Upper lobe of left lung (tissue), 6 donors: ENCODE measurements around the gene PADI1. TPM values are rescaled to one million over a fixed set of nuclear protein-coding genes. Genes with fewer than 3 reads are reported as not detected.

Experiments used
- ATAC-seq, 2 donors: fragments of 200-7000 bp; cut with Tn5 transposase; one replicate each; pipeline ENCODE4 v1.9.1; 2022; ENCODE audit warnings: mild to moderate bottlenecking in 2 of 2, moderate library complexity in 2 of 2; ENCODE audit not compliant: low FRiP score in 2 of 2
- DNase-seq, 2 donors: peaks; one replicate each; pipeline ENCODE4 v3.0.0-alpha.2; 2019 to 2020
- H3K27ac ChIP-seq, 4 donors: fragments of 200-600 bp; sonication (generic); one replicate each; pipeline ENCODE4 v1.5.1; 2016 to 2019
- H3K27me3 ChIP-seq, 4 donors: fragments of 200-600 bp; sonication (generic); one replicate each; pipeline ENCODE4 v1.5.1; 2017 to 2019
- H3K36me3 ChIP-seq, 4 donors: fragments of 200-600 bp; sonication (generic); one replicate each; pipeline ENCODE4 v1.5.1; 2016 to 2019
- H3K4me1 ChIP-seq, 4 donors: fragments of 200-600 bp; sonication (generic); one replicate each; pipeline ENCODE4 v1.5.1; 2018 to 2019
- H3K4me3 ChIP-seq, 4 donors: fragments of 200-600 bp; sonication (generic); one replicate each; pipeline ENCODE4 v1.5.1; 2017 to 2019; ENCODE audit warnings: mild to moderate bottlenecking in 2 of 4, moderate library complexity in 1 of 4
- H3K9me3 ChIP-seq, 4 donors: fragments of 200-600 bp; sonication (generic); one replicate each; pipeline ENCODE4 v1.5.1; 2018 to 2019
- CTCF ChIP-seq, 6 experiments: fragments of 450-650 bp in 4 of 6; fragments of 200-600 bp in 2 of 6; sonication (generic) in 2 of 6; IDR thresholded peaks; one replicate each; pipeline ENCODE4 v1.5.1; 2016 to 2019; ENCODE audit warnings: antibody characterized with exemption in 6 of 6
- EP300 ChIP-seq, 4 donors: sonication (generic); formaldehyde crosslinking; IDR thresholded peaks; one replicate each; pipeline ENCODE4 v1.5.1; 2017; ENCODE audit warnings: antibody characterized with exemption in 4 of 4, control low read depth in 2 of 4
- POLR2A ChIP-seq, 4 donors: fragments of 450-650 bp; IDR thresholded peaks; one replicate each; pipeline ENCODE4 v1.5.1; 2016 to 2017; ENCODE audit warnings: antibody characterized with exemption in 4 of 4, mild to moderate bottlenecking in 2 of 4
- POLR2AphosphoS5 ChIP-seq, 2 donors: sonication (generic); formaldehyde crosslinking; IDR thresholded peaks; one replicate each; pipeline ENCODE4 v1.5.1; 2017; ENCODE audit warnings: antibody characterized with exemption in 2 of 2
- WGBS, 2 donors: methylation state at CpG; one replicate each; pipeline ENCODE4 v1.1.5; 2017 to 2018; 5-methylcytosine and 5-hydroxymethylcytosine counted together
- total RNA-seq, 6 donors: library from RNA; depleted of rRNA in 4 of 6; stranded (reverse); fragments of >200 nt in 4 of 6; gene quantifications; one replicate each; pipeline versions ENCODE4 v1.1.0 to v1.2.1, GENCODE V29; 2016 to 2021
- donor health status: DM: no; HTN: no; CAD: no; lungs with moderate emphysema.
- donor health status: DM: no; HTN: yes; CAD: no; lungs with severe emphysema.

The PADI1 gene
- total RNA-seq, 6 donors from 2014 or later: not detected

GRCh38 chr1:17214876-17215544, 10.1 kb downstream of the PADI1 start:
- Histone ChIP-seq H3K9me3 (no peaks in the 10 kb centered on the region), H3K4me1 (peaks cover 3 to 12% (median 5%) of the 10 kb centered on the region in 4 donors), H3K27ac (no peak overlapping the region), H3K27me3 (no peaks in the 10 kb centered on the region), H3K36me3 (no peaks in the 10 kb centered on the region), H3K4me3 (no peak overlapping the region)
- DNase-seq (no peak), ATAC-seq (no peak)
- TF ChIP-seq EP300 (IDR thresholded peaks at IDR 0.05) (no peak), POLR2A (IDR thresholded peaks at IDR 0.05) (no peak), POLR2AphosphoS5 (IDR thresholded peaks at IDR 0.05) (no peak), CTCF (IDR thresholded peaks at IDR 0.05) (no peak)
- 80 to 90% methylated on average over 2 to 5 of the region's 5 CpGs for WGBS, 2 donors

- TF ChIP-seq EP300 (IDR thresholded peaks at IDR 0.05) (no peak), CTCF (IDR thresholded peaks at IDR 0.05) (no peak), POLR2A (IDR thresholded peaks at IDR 0.05) (no peak), POLR2AphosphoS5 (IDR thresholded peaks at IDR 0.05) (no peak)
- Histone ChIP-seq H3K4me1 (peaks cover 3 to 12% (median 5%) of the 10 kb centered on the region in 4 donors), H3K27ac (no peak overlapping the region), H3K36me3 (no peaks in the 10 kb centered on the region), H3K4me3 (no peak overlapping the region), H3K9me3 (no peaks in the 10 kb centered on the region), H3K27me3 (no peaks in the 10 kb centered on the region)
- WGBS, 2 donors: 86 to 94% methylated on average over 4 to 6 of the region's 6 CpGs
- ATAC-seq (no peak), DNase-seq (no peak)
Measured at GRCh38 chr1:17215545-17215890, 10.6 kb downstream of the PADI1 start.

- Histone ChIP-seq H3K4me1 (peaks cover 3 to 12% (median 5%) of the 10 kb centered on the region in 4 donors), H3K9me3 (no peaks in the 10 kb centered on the region), H3K36me3 (no peaks in the 10 kb centered on the region), H3K4me3 (no peak overlapping the region), H3K27ac (no peak overlapping the region), H3K27me3 (no peaks in the 10 kb centered on the region)
- DNase-seq (no peak), ATAC-seq (no peak)
- 46 to 62% methylated on average over 5 of the region's 5 CpGs for WGBS, 2 donors
- no peak for TF ChIP-seq CTCF (IDR thresholded peaks at IDR 0.05)
- no peak for TF ChIP-seq POLR2AphosphoS5 (IDR thresholded peaks at IDR 0.05)
- no peak for TF ChIP-seq EP300 (IDR thresholded peaks at IDR 0.05)
- TF ChIP-seq POLR2A (IDR thresholded peaks at IDR 0.05): no peak
Measured at GRCh38 chr1:17216078-17216477, 11.2 kb downstream of the PADI1 start.

DNA sequence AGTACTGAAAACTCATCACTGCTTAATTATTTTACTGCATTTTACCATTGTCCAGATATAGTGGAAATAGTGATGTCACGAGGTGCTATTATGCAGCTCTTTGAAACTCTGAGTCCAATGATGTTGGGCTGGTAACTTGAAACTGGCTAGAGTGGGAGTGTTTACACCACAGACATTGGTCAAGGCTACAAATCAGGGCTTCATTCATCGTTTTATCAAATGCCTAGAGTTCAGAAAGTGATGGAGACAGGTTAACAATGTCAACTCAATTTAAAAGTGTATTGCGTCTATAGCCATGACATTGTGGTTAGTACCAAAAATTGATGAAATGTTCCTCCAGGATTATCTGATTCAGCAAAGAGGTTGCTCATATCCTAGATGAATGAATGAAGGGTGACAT, 12.7 kb downstream of the PADI1 start:
- Histone ChIP-seq H3K4me3 (no peak overlapping the region), H3K27me3 (no peaks in the 10 kb centered on the region), H3K9me3 (no peaks in the 10 kb centered on the region), H3K4me1 (peaks cover 2 to 5% (median 3%) of the 10 kb centered on the region in 4 donors), H3K36me3 (no peaks in the 10 kb centered on the region), H3K27ac (no peak overlapping the region)
- DNase-seq (no peak), ATAC-seq (no peak)
- no peak for TF ChIP-seq POLR2A (IDR thresholded peaks at IDR 0.05)
- TF ChIP-seq CTCF (IDR thresholded peaks at IDR 0.05): no peak
- no peak for TF ChIP-seq POLR2AphosphoS5 (IDR thresholded peaks at IDR 0.05)
- TF ChIP-seq EP300 (IDR thresholded peaks at IDR 0.05): no peak
- 68 to 81% methylated on average over 3 of the region's 3 CpGs for WGBS, 2 donors

- Histone ChIP-seq H3K27me3 (no peaks in the 10 kb centered on the region), H3K4me3 (no peak overlapping the region), H3K4me1 (no peaks in the 10 kb centered on the region), H3K9me3 (no peaks in the 10 kb centered on the region), H3K36me3 (no peaks in the 10 kb centered on the region), H3K27ac (no peak overlapping the region)
- 71 to 85% methylated on average over 7 of the region's 7 CpGs for WGBS, 2 donors
- DNase-seq (no peak), ATAC-seq (no peak)
- TF ChIP-seq EP300 (IDR thresholded peaks at IDR 0.05) (no peak), CTCF (IDR thresholded peaks at IDR 0.05) (no peak)
Measured at GRCh38 chr1:17218939-17219338, 14.0 kb downstream of the PADI1 start.
